Measurements from ENCODE around the gene TTLL11.

TTLL11 gene

DNA sequence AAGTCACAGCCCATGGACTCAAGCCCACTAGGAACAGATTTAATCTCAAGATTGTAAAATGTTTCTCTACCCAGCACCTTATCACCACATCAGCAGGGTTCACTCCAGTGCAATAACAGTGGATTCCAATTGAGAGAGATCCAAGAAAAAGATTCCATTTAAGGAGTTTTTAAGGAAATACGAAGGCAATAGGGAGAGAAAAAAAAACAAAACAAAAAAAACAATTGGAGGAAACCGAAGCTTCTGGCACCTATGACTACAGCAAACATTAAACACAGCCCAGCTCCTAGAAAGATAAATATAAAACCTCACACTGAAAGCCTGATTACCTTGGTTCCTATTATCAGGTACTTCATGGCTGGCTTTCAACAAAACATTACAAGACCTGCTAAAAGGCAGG, 249.0 kb downstream of the TTLL11 start:
- no peak for DNase-seq

DNA sequence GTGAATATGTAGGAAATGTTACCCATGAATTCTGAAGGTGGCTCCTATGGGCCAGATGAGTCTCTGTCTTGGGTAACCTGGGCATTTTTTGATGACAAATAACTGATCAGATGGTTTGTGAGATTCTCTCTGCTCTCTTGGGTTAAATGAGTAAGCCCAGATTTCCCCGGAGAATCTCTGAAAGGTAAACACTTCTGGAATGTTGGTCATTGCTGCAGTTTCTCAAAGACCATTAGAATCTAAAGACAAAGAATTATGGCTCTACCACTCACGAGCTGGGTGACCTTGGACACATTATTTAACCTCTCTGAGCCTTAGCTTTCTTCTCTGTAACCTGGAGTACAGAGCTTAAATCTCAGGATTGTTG, 250.5 kb downstream of the TTLL11 start:
- DNase-seq: no peak

DNA sequence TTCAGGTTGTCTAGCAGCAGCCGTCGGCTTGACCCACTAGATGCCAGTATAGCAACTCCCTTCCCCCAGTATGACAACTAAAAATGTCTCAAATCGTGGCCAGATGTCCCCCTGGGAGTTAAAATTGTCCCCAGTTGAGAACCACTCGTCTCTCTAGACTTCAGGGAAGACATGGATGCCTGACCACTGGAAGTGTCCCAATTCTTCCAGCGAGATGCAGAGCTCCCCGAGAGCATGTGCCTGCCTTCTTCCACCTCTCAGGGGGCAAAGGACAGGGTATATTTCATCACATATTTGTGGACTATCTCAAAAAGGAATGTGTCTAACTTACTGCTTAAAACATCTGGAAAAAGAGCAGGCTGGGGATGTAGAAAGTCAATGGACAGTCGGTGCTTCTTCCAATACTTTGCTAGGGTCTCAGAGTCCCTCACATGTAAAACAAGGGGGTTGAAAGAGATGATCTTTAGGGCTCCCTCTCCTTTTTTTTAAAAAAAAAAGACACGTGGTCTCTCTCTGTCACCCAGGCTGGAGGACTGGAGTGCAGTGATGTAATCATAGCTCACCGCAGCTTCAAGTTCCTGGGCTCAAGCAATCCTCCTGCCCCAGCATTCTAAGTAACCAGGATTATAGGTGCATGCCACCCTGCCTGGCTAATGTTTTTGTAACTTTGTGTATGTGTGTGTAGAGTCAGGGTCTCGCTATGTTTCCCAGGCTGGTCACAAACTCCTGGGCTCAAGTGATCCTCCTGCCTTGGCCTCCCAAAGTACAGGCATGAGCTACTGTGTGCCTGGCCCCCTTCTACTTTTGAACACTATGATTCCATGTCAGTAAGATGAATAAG, 251.1 kb downstream of the TTLL11 start:
- DNase-seq: no peak

DNA sequence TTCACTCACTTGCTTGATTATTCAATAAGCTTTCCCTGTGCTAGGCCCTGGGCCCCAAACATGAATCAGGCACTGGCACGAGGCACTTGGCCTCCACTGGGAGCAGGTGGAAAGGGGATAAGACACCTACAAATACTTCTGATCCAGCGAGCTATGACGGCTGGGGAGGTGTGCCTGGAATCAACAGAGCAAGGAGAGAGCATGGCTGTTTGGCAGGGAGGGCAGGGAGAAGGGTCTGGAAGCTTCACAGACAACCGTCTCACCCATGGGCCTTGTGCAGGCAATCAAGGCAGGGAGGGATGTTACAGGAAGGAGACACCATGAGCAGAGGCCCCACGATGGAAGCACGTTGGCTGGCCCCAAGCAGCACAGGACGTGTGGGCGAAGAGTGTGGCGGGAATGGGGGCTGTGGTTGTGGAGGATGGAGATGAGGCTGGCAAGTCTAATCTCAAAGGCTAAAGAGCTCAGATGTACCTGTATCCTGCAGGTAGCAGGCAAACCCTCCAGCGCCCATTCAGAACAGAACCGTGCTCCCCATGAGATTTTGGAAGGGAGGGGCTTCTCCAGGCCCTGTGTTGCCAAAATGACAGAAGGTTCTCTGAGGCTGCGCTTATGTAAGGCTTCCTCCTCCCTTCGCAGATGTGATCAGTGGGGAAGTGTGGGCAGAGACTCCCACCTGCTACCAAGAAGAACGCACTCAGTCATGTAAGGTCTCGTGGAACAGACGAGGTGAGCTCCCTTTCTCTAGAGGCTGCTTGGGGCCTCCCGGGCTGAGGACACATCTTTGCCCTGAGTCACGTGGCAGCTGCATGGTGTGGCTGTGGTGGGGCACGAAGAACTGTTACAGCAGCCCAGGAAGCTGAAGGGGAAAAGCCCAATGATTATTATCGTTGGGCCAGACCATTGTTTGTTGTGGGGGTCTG, 252.0 kb downstream of the TTLL11 start:
- DNase-seq: no peak

DNA sequence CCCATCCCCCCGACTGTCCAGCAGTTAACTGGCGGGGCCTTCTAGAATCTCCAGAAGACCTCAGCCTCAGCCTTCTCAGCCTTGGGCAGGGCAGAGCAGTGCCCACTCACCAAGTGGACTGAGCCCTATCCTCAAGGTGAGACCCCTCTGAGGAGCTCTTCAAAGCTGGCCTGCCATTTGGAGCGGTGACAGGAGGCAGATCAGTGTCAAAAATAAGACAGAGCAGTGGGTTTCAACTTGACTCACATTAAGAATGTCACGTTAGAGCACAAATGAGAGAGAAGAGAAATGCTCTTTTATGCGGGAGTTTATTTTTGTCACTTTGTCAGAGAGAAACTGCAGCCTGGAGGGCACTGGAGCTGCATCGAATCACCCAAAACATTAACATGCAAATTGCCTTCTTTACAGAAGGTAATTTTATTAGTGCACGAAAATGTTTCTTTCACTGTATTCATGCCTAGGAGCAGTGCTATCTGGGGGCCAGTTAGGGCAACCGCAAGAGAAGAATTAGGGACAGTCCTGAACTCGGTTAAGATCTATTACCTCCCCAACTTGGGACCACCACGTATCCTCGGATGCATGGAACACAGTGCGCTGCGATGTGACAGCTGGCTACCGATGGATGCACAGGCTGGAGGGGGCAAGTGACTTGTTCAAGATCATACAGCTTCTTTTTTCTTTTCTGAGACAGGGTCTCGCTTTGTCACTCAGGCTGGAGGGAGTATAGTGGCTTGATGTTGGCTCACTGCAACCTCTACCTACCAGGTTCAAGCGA, 253.2 kb downstream of the TTLL11 start:
- DNase-seq: no peak

DNA sequence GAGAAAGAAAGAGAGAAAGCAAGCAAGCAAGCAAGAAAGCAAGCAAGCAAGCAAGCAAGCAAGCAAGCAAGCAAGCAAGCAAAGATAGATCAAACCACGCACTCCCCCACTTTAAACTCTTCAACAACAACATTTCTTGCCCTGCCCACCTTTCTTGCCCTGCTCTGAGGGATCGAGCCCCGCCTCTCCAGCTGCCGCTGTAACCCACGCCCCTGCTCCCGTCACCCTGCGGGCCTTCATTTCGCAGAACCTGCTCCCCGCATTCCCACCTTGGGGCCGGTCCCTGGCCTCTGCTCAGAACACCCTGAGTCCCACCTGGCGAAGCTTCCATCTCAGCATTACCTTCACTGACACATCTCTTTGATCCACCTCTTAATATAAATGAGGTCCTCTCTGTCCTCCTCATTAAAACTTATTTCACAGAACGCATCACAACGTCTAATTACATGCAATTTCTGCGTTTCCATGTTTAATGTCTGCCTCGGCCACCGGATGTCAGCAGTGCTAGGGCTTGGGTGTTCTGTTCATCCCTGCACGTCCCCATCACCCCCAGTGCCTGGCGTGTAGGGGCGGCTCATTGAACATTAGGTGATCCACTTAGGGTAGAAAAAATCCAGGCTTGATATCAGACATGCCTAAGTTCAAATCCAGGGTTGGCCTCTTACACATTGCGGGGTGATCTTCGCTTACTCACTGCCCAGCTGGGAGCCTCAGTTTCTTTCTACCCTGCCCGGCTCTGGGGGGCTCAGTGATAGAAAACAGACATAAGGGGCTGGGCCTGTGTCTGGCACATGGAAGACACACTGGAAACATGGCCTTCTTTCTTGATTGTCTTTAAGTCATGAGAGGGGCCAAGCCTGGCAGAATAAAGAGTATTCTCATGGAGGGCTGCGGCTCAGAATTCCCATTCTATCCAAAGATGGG, 254.1 kb downstream of the TTLL11 start:
- DNase-seq: no peak

DNA sequence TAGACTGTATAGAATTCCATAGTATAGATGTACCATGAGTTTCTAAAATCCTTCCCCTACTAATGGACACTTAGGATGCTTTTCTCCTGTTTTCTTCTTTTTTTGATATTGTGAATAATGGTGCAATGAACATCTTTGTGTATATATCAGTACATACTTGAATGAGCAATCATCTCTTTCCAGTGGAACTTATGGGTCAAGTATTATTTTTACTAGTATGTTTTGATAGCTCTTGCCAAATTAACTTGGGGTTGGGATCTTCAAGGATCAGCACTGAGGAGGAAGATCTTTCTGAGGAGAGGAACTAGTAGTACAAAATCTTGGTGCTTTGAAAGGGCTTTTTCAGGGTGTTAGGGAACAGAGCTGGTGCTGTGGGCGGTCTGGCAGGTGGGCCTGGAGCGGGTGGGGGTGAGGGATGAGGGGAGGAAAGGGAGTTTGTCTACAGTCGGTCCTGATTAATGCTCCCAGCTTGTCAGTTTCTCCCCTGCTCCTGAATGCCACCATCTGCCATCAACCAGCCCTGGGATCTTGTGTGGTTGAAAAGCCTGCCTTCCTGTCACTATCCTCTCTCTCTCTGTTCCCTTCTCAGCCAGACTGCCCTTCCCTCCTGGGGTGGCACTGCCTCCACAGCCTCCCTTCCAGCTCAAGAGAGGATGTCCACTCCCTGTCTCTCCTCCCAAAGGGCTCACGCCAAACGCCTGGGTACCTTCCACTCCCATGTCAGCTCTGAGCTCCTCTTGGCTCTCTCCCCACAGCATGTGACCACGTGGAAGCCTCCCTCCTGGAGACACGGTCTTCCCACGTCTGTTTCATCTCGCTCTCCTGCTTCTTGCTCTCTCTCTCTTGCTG, 255.8 kb downstream of the TTLL11 start:
- DNase-seq: no peak

DNA sequence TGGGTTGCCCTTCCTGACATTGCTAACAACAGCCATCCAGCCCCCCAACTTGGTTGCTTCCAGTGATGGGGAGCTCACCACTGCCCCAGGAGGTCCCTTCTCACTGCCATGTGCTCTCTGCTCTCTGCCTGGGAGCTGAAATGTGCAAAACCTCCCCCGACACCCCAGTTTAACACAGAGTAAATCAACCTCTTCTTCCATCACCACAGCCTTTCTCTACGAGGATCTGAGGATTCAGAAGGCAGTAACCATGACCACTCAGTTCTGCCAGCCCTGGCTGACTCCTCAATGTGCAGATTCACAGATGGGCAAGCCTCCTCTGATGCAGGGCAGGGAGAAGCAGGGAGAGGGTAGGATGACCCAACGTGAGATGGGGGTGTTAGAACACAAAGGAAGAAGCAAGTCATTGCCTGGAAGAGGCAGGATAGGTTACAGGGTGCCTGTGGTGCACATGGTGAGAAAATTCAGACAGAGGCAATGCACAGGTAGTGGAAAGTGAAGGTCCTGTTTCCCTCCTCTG, 256.7 kb downstream of the TTLL11 start:
- no peak for DNase-seq

DNA sequence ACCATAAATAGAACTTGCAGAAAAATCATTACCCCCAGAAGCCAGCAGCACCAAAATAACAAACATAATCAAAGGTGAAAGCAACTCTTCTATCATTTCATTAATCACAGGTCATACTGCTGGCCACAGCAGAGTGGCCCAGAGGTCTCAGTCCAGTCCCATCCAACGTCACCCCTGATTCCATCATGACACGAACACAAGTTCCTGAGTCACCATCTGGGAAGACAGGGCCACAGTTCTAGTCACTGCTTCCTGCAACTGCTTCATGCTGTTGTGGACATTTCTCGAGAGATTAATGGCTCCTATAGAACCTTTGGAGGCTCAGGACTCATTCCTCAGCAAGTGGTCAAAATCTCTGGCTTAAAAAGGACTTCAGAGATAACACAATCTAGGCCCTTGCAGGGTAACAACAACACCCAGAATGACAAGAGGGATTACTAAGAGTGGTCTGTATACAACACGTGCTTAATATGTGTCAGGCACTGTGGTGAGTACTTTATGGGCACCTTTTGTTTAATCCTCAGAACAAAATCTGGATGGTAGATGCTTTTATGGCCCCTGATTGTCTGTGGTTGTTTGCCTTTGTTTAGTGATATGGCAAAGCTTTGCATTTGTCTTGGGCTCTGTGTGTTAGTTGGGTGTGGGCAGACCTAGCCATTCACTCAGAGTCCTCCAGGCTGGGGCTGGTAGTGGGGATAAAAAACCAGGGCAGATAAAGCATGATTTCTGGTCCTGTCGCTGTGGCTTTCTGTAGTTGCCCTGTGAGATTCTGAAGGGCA, 257.3 kb downstream of the TTLL11 start:
- DNase-seq: no peak

DNA sequence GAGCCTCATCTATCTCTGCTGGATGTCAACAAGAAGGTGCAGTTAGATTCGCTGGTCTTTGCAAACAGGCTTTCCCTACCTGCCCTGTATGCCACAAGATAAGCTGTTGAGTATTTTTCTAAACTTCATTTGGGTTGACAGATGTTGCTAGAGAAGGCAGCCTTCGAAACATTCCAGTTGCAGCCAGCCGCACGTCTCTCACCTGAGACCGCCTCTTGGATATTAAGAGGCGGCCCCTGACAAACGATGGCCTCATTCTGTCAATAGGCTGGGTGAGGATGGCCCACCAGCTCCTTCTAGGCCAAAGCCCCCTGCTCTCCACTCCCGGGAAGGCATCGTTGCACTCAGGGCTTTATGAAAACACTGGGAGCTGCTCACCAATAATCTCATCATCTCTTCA, 260.0 kb downstream of the TTLL11 start:
- DNase-seq: no peak

DNA sequence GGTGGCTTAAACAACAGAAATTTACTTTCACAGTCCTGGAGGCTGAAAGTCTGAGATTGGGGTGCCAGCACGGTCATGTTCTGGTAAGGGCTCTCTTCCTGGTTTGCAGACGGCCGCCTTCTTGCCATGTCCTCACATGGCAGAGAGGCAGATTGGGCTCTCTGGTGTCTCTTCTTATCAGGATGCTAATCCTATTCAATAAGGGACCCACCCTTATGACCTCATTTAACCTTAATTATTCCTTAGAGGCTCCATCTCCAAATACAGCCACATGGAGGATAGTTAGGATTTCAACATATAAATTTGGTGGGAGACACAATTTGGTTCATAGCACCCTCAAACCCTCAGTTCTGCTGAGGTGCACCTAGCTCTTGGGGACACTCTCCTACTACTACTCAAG, 261.2 kb downstream of the TTLL11 start:
- no peak for DNase-seq

DNA sequence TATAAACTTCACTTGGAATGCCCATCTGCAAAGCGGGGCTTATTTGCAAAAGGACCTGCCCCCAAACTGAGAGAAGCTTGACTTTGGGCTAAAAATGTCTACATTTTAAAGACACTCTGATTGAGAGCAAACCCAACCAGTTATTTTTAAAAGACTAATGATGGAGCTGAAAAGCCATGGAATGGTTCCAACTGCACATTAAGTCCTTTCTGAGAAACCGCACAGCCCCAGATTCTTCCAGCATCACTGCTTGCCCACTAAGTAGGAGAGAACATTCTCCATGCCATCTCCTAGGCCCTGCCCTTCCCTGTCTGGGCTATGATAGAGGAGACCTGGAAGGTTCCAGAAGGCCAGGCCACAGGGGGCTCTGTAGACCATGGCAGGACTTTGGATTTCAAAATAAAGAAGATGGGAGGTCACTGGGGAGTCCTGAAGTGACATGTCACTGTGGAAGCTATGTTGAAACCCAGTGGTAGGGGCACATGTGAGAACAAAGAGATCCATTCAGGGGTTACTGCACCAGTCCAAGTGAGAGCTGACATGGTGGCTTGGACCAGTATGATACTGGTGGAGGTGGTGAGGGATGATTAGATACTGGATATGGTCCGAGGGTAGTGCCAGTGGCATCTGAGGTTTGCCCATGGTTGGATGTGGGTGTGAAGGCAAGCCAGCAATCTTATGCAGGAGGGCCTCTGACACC, 262.5 kb downstream of the TTLL11 start:
- no peak for DNase-seq

DNA sequence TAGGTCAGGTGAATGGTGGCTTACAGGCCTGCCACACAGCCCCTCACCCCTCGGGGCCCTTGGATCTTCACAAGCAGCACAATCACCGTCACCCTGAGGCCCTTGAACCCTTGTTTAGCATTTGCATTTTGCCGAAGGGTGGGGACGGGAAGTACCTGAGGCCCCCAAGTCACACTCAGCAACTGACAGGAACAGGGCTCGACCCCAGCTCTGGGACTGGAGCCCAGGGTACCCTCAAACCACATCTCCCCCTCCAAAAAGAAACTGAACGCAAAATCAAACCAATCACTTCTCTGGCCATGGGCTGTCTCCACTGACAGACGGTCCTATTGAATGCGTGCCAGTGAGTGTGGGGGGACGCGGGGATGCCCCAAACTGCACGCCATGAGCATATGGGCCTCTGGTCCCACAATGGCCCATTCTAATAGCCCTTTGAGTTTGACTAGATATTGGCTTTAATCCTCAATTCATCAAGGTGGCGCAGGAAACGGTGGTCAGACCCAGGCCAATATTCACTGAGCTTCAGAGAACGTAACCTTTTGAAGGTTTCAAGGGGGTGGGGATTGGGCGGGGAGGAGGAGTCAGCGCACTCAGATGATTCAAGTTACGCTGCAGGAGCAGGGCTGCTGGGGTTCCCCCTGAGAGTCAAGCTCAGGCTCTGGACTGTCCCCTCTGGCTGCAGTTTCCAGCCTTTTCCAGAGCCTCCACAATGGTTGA, 265.7 kb downstream of the TTLL11 start:
- DNase-seq: no peak

DNA sequence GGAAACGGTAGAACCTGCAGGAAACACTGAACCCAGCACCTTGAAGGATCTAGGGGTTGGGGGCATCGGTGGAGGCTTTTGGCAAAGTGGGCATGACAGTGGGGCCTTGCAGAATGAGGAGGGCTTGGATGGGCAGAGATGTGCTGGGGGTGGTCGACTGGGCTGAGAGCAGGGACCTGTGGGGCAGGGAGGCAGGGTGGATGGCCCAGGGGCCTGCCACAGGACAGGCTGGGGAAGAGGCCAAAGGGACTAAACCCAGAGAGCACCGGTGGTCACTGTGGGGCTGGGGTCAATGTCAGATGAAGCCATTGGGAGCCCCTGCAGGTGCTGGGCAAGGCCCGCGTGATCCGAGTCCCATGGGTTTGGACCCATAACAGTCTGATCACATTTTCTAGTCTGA, 266.4 kb downstream of the TTLL11 start:
- DNase-seq: no peak

DNA sequence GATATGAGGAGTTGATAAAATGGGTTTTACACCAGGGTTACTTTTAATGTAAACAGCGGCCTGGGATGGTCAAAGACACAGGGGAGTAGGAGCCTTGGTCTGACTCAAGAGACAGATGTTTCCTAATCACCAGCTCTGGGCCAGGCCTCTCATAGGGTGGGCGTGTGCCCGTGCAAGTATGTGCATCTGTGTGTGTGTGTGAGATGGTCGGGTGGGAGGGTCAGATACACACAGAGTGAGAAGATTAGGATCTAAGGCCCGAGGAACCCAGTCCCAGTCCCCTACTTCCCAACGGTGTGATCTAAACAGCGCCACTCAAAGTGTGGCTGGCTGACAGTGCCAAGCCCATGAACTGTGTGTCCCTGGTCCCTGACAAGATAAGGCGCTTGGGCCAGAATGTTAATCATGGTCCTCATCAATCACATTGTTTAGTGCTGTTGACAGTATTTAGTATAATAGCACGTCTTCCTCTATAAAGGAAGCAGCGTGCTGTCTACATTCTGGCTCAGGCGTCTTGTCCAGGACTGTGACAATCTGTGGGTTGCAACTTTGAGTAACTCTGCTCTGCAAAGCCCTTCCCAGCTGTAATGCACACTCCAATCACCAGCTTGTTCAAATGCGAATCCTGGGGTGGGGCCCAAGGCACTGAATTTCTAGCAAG, 267.9 kb downstream of the TTLL11 start:
- no peak for DNase-seq

DNA sequence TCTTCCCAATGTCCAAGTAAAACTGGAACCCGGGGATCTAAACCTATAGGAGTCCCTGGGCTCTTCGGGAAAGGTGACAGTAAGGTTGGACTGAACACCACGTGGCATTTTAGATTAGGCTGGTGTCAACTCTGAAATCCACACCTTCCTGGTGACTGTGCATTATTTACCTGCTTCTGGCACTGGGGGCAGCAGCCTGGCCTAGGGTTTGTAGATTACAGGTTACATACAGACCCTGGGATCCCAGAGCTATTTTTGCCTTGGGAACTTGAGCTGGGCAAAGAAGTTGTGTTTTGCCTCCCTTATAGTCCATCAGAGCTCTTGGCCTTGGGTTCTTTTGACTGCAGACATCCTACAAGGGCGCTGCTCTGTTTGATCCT, 268.5 kb downstream of the TTLL11 start:
- DNase-seq: no peak

DNA sequence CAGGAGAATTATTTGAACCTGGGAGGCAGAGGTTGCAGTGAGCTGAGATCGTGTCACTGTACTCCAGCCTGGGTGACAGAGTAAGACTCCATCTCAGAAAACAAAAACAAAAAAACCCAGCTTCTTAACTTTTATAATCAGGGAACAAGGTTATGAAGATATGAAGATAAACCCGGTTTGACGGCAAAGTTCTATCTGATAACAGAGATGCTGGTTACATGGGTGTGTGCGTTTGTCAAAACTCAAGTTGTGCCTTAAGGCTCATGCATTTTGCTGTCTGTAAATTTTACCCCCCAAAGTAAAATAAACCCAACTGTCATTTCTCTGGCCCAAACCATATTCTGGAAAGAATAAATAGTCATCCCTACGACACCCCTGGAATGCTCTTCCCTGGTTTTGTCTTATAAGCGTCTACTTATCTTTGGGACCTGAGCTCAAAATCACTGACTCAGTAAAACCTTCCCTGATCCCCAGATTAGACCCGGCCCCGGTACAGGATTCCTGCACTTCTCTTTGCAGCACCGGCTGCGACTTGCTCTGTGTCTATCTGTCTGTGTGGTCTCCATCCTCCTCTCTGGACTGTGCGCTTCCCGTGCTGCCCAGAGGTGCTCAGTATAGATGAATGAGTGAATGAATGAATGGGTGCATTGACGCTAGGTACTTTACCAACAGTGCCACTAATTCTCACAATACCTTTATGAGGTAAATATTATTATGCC, 269.5 kb downstream of the TTLL11 start:
- DNase-seq: no peak

All from CD4-positive, alpha-beta T cell treated with Interleukin-21 for 1 hour (primary cell).